ENCODE measurements around the gene TLR5. TPM values are rescaled to one million over a fixed set of nuclear protein-coding genes. Genes with fewer than 3 reads are reported as not detected.

TLR5 gene
- total RNA-seq, 1 experiment from 2014 or later: 0.11 TPM

- no peak for DNase-seq (ENCODE audit: low read depth)
Observed at GRCh38 chr1:223147873-223148272, 4.8 kb upstream of the TLR5 start.

GRCh38 chr1:223147409-223147808 lies 4.4 kb upstream of the TLR5 start:
- DNase-seq (ENCODE audit: low read depth): no peak

- no peak for DNase-seq (ENCODE audit: low read depth)
Observed at GRCh38 chr1:223146745-223147144, 3.7 kb upstream of the TLR5 start.

GRCh38 chr1:223144914-223145313 lies 1.9 kb upstream of the TLR5 start:
- no peak for DNase-seq (ENCODE audit: low read depth)

- DNase-seq (ENCODE audit: low read depth): no peak
Observed at GRCh38 chr1:223144431-223144830, 1.4 kb upstream of the TLR5 start.

- DNase-seq (ENCODE audit: low read depth): peak; percentile 28
Observed at GRCh38 chr1:223143537-223144248, 645 bp upstream of the TLR5 start.

- DNase-seq (ENCODE audit: low read depth): no peak
Observed at GRCh38 chr1:223142269-223142668, 779 bp downstream of the TLR5 start.

- no peak for DNase-seq (ENCODE audit: low read depth)
Observed at GRCh38 chr1:223140611-223141405, 2.2 kb downstream of the TLR5 start.

- DNase-seq (ENCODE audit: low read depth): peak; percentile 60
Observed at GRCh38 chr1:223137455-223138085, 5.5 kb downstream of the TLR5 start.

GRCh38 chr1:223136086-223136485 lies 7.0 kb downstream of the TLR5 start:
- DNase-seq (ENCODE audit: low read depth): no peak

- peak; percentile 83 for DNase-seq (ENCODE audit: low read depth)
Observed at GRCh38 chr1:223135176-223135942, 7.7 kb downstream of the TLR5 start.

- DNase-seq (ENCODE audit: low read depth): peak; percentile 77
Observed at GRCh38 chr1:223133824-223134435, 9.1 kb downstream of the TLR5 start.

- DNase-seq (ENCODE audit: low read depth): no peak
Observed at GRCh38 chr1:223133306-223133823, 9.7 kb downstream of the TLR5 start.

GRCh38 chr1:223129229-223129901 lies 13.7 kb downstream of the TLR5 start:
- no peak for DNase-seq (ENCODE audit: low read depth)

GRCh38 chr1:223126741-223127140 lies 16.3 kb downstream of the TLR5 start:
- DNase-seq (ENCODE audit: low read depth): no peak

GRCh38 chr1:223125766-223126165 lies 17.3 kb downstream of the TLR5 start:
- no peak for DNase-seq (ENCODE audit: low read depth)

- peak; percentile 41 for DNase-seq (ENCODE audit: low read depth)
Observed at GRCh38 chr1:223123011-223123610, 19.9 kb downstream of the TLR5 start.

GRCh38 chr1:223118418-223118817 lies 24.6 kb downstream of the TLR5 start:
- DNase-seq (ENCODE audit: low read depth): no peak

- DNase-seq (ENCODE audit: low read depth): no peak
Observed at GRCh38 chr1:223116950-223117349, 26.1 kb downstream of the TLR5 start.

GRCh38 chr1:223114871-223115270 lies 28.2 kb downstream of the TLR5 start:
- DNase-seq (ENCODE audit: low read depth): no peak

Measured in LHCN-M2 (cell line).